HCEC 1CT (cell line): Measurements from ENCODE around the gene SYNE2.

Experiments
- DNase-seq: peaks from one replicate; pipeline ENCODE4 v3.0.0-alpha.2; 2017

SYNE2 gene

DNA sequence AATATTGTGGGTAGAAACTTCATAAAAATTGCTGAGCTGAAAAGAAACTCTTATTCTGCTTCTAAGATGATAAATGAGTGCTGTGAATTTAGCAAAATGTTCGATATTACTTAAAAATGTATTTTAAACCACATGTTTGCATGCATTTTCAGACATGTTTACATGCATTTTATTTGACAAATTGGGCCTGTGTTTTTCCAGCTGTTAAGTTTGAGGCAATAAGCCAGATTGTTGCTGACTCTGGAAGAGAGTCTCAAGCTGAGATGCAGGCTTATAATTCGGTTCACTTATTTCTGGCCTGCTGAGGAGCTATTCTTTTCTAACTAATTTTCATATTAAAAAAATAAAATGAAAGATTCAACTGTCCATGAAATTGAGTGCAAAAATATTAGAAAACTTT is 110.1 kb downstream of the SYNE2 start:
- DNase-seq = no peak

DNA sequence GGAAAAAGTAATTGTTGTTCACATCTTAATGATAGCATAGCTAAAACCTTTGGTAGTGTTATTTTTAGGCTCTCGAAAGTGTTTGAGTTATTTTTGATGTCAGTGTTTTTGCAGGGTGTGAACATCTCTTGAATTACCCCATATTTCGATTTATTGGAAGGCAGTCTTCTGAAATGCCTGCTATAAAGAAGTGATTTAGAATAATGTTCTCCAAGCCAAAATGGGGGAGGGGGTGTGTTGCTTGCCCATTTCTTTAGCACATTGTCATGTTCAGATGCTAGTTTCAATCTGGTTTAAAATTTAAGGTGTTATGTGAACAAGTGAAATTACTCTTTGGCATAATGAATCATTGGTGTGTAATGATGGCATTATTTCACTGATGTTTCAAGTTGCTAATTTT is 110.6 kb downstream of the SYNE2 start:
- DNase-seq = no peak

DNA sequence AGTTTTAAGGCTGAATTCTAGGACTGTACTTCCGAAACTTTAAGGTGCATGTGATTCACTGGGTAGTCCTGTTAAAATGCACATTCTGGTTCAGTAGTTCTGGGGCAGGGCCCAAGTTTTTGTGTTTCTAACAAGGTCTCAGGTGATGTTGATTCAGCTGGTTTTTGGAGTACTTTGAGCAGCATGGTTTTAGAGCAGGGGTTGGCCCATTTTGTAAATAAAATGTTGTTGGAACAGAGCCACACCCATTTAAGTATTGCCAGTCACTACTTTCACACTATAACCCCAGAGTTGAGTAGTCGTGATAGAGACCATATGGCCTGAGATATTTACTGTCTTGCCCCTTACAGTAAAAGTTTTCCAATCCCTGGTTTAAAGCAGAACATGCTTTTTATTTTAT is 111.3 kb downstream of the SYNE2 start:
- no peak for DNase-seq

DNA sequence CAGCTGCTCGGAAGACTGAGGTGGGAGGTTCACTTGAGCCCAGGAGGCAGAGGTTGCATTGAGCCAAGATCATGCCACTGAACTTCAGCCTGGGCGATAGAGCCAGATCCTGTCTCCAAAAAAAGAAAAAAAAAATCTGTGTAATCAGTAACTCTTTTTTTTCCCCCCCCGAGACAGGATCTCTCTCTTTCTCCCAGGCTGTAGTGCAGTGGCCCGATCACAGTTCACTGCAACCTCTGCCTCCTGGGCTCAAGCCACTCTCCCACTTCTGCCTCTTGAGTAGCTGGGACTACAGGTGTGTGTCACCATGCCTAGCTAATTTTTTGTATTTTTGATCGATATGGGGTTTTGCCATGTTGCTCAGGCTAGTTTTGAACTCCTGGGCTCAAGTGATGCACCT is 113.6 kb downstream of the SYNE2 start:
- no peak for DNase-seq

DNA sequence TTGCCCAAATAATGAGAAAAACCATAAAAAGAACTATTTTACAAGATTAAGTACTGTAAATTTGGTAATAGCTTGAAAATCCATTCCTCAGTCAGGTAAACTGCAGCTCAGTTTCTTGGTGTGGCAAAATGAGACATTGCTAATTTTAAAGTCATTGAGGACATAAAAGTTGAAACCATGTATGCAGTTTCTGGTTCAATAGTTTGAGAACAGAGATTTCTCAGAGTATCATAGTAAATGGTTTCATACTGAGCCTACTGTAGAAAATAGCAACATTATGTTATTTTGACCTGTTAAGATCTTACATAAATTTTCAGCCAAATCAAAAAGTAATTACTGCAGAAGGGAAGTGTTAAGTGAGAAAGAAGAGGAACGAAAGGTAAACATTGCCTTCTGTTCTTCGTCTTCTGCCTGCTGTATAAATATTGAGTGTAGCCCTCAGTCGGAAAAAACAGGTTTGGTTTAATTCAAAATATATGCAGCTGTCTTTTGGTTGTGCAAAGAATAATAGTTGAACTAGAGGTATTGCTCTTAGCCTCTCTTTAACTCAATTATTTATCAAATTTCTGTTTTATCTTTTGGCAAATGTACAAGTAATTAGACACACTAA is 119.6 kb downstream of the SYNE2 start:
- no peak for DNase-seq

DNA sequence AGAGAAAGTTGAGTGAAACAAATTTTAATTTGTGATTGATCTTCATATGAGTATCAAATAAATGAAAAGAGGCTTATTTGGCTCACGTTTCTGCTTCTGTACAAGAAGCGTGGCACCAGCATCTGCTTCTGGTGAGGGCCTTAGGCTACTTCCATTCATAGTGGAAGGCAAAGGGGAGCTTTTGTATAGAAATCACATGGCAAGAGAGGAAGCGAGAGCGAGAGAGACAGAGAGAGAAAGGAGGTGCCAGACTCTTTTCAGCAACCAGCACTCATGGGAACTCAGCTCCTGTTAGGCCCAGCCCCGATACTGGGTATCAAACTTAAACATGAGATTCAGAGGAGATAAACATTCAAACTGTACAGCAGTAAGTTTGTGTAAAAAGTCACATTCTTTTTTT is 121.4 kb downstream of the SYNE2 start:
- DNase-seq = no peak

DNA sequence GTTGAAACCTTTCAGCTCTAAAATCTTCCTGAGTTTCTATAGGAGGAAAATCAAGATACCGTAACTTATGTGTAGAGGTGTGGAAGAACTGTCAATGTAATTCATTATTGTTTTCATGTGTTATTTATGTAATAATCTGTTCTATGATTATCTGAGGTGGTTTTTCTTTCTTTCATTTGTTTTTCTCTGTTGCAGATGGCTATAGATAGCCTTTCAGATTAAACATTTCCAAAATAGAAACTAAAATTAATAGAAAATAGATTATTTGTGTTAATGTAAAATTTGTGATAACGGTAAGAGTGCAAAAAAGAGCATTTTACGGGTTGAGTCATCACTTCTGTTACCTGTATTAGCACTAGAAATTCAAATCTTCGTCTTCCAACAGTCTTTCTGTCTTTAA is 128.8 kb downstream of the SYNE2 start:
- DNase-seq = no peak

DNA sequence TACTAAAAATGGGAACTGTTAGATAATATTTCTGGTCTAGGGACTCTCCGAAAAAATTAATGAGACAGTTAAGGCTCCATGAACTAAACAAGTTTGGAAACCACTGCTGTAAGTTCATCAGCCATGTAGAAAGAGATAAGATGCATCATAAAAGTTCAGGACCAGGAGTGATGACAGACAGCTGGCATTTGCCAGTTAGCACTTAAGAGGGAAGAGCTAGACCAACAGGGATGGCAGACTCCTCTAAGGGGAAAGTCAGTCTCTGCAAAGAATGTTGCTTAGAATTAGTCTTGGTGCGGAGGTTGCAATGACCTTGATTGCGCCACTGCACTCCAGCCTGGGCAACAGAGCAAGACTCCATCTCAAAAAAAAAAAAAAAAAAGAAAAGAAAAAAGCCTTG is 129.4 kb downstream of the SYNE2 start:
- no peak for DNase-seq

DNA sequence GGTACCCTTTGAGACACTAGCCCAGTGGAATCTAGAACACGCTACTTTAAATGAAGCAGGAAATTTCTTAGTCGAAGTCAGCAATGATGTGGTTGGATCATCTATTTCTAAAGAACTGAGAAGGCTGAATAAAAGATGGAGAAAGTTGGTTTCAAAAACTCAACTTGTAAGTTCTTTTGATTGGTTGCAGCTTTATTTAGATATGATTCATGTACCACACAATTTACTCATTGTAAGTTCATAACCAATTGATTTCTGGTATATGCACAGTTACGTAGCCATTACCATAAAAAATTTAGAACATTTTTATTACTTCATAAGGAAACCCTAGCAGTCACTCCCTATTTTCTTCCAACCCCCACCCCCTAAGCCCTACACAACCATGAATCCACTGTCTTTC is 129.8 kb downstream of the SYNE2 start:
- DNase-seq = no peak

DNA sequence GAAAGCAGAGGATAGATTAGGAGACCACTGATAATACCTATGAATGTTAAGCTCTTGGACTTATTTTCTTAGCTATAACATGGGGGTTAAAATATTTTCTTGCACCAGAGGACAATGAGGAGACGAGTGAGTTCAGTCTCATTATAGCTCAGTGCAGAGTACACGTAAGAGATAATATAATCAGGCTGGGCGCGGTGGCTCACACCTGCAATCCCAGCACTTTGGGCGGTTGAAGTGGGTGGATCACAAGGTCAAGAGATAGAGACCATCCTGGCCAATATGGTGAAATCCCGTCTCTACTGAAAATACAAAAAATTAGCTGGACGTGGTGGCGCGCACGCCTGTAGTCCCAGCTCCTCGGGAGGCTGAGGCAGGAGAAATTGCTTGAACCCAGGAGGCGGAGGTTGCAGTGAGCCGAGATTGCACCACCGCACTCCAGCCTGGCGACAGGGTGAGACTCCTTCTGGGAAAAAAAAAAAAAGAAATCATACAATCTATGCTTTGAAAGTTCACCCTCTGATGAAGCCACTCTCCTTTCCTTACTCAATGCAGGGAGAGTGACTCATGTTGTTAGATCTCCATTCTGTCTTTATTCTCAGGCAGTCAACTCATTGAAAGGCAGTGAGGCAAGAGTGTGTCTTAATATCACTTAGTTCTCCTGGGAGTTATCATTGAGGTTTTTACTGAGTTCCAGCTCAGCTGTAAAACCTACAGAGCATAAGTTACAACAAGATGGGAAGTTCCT is 134.2 kb downstream of the SYNE2 start:
- peak; percentile 45 for DNase-seq

DNA sequence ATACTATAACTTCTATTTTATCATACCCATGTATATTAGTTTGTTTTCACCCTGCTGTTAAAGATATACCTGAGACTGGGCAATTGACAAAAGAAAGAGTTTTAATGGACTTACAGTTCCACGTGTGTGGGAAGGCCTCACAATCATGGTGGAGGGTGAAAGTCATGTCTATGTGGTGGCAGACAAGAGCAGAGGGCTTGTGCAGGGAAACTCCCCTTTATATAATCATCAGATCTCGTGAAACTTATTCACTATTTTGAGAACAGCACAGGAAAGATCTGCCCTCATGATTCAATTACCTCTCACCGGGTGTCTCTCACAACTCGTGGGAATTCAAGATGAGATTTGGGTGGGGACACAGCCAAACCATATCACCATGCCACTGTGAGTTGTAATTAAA is 135.8 kb downstream of the SYNE2 start:
- no peak for DNase-seq

DNA sequence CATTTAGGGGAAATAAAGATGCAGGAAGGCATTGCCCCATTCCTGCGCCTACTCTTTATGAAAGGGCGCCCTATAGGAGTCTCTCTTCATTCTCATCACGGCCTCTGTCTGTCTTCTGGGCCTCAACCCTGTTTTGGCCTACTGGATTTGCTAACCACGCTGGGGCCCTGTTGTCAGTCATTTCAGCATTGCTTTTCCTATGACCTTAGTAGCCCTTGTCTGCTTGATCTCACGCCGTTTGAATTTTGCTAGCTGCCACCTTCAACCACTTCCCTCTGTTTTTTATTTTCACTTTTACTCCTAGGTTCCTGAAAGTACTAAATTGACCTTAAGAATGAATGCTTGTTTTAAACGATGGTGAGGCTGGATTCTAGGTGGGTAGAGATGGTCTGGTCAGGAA is 139.0 kb downstream of the SYNE2 start:
- no peak for DNase-seq

DNA sequence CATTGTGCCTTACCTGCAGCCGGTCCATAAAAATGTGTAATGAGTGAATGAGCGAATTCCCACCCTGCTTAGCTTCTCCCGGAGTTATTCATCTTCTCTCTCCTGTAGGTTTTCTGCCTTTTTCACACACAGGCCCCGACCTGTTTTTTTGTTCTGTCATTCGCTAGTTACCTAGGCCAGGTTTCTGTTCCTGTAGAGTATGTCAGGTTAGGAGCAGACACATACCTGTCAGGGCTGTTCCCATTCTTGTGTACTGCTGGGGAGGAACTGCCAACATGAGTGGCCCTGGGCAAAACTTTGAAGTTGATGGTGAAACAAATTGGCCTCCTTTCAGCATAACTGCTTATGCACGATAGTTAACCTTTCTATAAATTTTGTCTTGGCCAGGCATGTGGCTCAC is 140.1 kb downstream of the SYNE2 start:
- DNase-seq = no peak

DNA sequence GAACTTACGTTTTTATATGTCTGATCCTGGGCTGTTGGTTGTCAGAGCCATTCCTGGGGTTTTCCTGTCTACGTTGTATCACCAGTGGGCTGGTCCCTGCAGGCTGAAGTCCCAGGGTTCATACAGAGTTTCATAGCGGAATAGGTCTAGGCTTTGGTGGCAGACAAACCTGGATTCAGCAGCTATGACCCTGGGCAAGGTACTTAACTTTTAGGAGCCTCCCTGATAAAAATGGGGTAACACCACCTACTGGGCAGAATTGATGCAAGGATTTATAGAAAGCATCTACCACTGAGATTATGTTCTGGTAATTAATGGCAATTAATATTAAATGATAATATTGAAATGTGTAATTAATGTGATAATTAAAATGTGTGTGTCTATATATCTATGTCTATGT is 141.2 kb downstream of the SYNE2 start:
- DNase-seq = peak; percentile 8

DNA sequence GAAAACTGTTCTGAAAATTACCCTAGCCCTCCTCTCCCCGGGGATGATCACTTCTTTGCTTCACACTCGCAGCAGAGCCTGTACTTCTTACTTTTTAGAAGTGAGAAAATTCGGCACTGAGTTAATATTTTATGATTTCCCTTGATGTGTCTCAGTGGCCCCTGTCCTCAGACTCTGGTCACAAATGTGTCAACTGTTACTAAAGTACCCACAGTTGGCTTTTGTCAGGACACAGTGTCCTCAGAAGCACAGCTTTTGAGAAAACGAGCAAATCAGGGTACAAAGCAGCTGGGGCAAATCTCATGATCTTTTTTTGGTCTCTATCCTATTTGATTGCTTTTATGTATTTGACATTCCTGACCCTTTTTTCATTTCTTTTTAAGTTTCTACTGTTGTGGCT is 142.5 kb downstream of the SYNE2 start:
- DNase-seq = no peak

DNA sequence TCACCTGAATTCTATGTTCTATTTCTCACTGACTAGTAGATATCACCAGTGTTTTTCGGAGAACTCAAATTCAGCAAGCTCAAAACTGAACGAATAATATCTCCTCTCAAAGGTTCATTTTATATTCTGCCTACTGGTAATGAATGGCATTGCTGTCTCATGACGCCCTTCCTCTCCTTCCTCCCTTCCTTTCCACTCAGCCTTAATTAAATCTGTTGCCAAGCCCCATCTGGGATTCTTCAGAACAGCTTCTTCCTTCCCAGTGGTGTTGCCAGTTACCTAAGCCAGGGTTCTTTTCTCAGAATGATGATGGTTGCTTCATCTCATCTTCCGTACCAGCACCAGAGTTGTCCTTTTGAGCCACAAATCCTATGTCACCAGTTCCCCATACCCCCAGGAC is 143.2 kb downstream of the SYNE2 start:
- DNase-seq = no peak

DNA sequence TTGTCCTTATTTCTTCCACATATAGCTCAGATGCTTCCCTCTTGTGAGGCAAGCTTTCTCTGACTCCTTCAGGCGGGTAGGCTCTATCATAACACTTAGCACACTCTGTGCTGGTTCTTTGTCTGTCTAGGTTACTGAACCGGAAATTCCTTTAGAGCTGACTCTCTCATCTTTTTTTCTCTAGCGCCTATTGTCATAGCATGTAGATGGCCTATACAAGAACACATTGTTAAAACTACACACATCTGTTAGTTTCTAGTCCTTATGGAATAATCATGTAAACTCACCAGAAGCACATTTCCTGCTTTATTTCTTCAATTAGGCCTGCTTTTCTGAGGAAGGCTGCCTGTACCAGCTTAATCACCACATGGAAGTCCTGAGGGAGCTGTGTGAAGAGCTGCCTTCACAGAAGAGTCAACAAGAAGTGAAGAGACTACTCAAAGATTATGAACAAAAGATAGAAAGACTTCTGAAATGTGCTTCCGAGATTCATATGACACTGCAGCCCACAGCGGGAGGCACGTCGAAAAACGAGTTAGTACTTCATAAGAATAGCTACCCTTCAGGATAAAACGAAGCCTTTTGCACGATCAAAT is 143.9 kb downstream of the SYNE2 start:
- DNase-seq = no peak

DNA sequence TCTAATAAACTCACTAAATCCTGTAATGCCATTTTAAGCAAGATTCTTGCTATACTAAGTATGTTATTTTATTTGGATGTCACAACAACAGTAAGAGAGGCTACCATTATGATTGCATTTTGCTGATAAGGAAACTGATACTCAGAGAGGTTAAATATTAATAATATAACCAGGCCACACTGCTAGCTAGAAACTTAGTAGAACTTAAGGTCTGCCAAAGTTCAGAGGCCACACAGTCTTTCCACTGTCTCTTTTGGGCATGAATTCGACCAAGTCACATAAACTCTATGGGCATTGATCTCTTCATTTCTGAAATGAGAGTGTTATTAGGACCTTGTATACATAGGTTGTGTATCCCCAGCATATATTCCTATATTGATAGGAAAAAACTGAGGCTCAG is 147.9 kb downstream of the SYNE2 start:
- no peak for DNase-seq

DNA sequence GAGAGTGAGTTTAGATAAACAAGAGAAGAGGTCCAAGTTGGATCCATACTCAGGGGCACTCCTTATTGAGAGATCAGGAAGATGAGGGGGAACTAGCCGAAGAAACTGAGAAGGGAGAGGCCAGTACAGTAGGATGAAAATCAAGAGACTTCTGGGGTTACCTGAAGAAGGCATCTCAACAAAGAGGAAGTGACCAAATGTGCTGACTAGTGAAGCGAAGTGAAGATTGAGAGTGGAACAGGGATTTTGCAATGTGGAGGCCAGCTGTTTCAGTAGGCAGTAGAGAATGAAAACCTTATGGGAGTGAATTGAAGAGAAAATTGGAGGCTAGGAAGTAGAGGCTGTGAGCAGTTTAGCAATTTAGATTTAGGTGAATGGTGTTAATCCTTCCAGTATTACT is 153.0 kb downstream of the SYNE2 start:
- DNase-seq = no peak

DNA sequence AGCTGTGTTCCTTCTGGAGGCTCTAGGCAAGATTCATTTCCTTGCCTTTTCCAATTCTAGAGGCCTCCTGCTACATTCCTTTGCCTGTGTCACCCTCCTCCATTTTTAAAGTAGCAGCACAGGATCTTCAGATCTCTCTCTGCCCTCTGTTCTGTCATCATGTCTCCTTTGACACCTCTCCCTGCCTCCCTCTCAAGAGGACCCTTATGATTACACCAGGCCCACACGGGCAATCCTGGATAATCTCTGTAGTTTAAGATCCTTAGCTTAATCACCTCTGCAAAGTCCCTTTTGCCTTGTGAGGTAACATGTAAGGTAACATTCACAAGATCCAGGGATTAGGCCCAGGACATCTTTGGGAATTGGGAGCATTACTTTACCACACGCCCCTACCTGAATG is 155.2 kb downstream of the SYNE2 start:
- DNase-seq = no peak

DNA sequence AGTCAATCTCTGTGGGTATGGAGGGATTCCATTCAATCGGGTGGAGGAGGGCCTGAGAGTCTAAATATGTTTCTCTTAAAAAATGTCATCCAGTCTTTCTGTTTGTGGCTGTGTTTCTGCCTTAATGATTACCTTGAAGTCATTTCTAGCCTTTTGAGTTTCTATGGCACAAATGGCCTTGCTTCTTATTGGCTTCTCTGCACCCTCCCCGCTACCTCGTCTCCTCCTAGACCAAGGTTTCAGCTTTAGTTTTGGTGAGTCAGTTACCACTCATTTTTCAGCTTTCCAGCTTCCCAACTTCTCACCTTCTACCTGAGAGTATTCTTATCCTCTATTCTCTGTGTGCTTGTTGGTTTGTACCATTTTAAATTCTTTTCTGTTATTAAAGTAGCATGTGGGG is 159.2 kb downstream of the SYNE2 start:
- no peak for DNase-seq

DNA sequence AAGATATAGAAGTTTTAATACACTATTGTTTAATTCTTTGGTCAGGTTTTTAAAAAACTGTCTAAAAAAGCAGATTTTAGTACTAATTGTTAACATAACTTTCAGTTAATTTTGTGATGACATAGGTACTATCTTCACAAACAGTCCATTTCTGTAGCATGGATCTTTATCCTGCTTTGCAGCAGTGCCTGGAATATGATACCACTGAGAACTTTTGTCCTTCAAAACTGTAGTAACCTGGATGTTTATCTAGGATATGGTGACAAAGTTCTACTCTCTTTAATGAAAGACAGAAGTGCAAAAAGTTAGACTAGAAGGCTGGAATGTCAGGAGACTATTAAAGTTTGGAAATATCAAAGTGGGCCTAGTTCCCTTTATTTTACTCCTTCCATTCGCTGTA is 159.9 kb downstream of the SYNE2 start:
- no peak for DNase-seq

DNA sequence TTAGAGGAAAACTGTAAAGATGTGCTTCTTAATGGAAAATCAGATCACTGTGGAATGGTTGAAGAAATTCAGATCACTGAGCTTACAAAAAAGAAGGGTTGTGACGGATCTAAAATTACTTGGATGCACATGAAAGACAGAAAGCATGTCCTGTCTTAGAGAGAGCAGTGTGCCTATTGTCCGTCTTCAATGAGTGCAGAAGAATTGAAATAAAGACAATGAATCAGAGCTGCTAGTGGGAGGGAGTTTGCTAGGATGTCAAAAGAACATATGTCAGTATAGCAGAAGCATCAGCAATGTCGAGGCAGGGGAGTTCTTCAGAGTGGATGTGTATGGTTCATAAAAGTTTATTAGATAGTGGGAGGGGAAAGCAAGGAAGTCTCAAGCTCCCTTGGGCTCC is 172.7 kb downstream of the SYNE2 start:
- no peak for DNase-seq

DNA sequence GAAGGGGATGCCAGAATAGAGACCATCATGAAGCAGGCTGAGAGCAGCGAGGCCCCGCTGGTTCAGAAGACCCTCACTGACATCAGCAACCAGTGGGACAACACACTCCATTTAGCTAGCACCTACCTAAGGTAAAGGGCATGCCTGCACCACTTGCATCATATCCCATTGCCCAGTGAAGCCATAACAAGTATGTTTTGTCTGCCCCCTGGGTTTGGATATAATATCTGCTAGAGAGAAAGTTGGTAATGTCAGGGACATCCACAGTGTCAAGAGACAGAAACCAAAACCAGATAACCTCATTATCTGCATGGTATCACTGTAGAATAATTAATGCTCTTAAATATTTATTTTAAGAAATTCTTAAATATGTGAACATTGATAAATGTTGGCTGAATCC is 173.8 kb downstream of the SYNE2 start:
- no peak for DNase-seq

DNA sequence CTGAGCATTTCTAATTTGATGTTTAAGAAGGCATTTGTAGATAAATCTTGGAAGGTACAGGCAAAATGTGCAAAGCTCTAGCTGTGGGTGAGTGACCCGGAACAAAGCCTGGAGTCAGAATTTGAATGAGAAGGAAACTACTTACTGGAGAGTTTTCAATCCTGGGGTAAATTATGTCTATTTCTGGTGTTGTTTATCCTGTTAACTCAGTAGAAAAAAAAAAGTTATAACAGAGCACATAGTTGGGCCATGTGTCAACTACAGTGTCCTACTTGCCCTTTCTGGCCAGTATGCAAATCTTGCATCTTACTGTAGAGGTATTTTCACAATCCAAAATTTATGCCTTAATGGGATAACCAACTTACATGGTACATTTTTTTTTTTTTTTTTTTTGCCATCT is 182.3 kb downstream of the SYNE2 start:
- peak; percentile 61 for DNase-seq
